ENCODE results near the gene ASPRV1.

- TF ChIP-seq JUND (IDR thresholded peaks at IDR 0.05) (no peak), CTCF (IDR thresholded peaks at IDR 0.05; ENCODE audit: low read depth, low read length, missing input control) (no peak), EGR1 (IDR thresholded peaks at IDR 0.05; ENCODE audit: low read depth in 2 of 2) (no peak), SP1 (IDR thresholded peaks at IDR 0.05) (no peak), FOXA1 (IDR thresholded peaks at IDR 0.05) (no peak), RAD21 (IDR thresholded peaks at IDR 0.05) (no peak), HNF4A (conservative IDR thresholded peaks at IDR 0.05) (no peak), YY1 (IDR thresholded peaks at IDR 0.05) (no peak), TAF1 (conservative IDR thresholded peaks at IDR 0.05) (no peak), GABPA (IDR thresholded peaks at IDR 0.05 in 1 of 2, conservative IDR thresholded peaks at IDR 0.05 in 1 of 2) (no peak)
- TF ChIP-seq, protein P1, sequence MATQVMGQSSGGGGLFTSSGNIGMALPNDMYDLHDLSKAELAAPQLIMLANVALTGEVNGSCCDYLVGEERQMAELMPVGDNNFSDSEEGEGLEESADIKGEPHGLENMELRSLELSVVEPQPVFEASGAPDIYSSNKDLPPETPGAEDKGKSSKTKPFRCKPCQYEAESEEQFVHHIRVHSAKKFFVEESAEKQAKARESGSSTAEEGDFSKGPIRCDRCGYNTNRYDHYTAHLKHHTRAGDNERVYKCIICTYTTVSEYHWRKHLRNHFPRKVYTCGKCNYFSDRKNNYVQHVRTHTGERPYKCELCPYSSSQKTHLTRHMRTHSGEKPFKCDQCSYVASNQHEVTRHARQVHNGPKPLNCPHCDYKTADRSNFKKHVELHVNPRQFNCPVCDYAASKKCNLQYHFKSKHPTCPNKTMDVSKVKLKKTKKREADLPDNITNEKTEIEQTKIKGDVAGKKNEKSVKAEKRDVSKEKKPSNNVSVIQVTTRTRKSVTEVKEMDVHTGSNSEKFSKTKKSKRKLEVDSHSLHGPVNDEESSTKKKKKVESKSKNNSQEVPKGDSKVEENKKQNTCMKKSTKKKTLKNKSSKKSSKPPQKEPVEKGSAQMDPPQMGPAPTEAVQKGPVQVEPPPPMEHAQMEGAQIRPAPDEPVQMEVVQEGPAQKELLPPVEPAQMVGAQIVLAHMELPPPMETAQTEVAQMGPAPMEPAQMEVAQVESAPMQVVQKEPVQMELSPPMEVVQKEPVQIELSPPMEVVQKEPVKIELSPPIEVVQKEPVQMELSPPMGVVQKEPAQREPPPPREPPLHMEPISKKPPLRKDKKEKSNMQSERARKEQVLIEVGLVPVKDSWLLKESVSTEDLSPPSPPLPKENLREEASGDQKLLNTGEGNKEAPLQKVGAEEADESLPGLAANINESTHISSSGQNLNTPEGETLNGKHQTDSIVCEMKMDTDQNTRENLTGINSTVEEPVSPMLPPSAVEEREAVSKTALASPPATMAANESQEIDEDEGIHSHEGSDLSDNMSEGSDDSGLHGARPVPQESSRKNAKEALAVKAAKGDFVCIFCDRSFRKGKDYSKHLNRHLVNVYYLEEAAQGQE (IDR thresholded peaks at IDR 0.05): no peak
- TF ChIP-seq, protein P2, sequence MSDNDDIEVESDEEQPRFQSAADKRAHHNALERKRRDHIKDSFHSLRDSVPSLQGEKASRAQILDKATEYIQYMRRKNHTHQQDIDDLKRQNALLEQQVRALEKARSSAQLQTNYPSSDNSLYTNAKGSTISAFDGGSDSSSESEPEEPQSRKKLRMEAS (IDR thresholded peaks at IDR 0.05): no peak
- TF ChIP-seq, protein P3, sequence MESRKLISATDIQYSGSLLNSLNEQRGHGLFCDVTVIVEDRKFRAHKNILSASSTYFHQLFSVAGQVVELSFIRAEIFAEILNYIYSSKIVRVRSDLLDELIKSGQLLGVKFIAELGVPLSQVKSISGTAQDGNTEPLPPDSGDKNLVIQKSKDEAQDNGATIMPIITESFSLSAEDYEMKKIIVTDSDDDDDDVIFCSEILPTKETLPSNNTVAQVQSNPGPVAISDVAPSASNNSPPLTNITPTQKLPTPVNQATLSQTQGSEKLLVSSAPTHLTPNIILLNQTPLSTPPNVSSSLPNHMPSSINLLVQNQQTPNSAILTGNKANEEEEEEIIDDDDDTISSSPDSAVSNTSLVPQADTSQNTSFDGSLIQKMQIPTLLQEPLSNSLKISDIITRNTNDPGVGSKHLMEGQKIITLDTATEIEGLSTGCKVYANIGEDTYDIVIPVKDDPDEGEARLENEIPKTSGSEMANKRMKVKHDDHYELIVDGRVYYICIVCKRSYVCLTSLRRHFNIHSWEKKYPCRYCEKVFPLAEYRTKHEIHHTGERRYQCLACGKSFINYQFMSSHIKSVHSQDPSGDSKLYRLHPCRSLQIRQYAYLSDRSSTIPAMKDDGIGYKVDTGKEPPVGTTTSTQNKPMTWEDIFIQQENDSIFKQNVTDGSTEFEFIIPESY (IDR thresholded peaks at IDR 0.05): no peak
Observed at GRCh38 chr2:69993708-69994107, 32.3 kb upstream of the ASPRV1 start.

Measured in liver (tissue), 3 donors.